ENCODE results near the gene SNCAIP. TPM values are rescaled to one million over a fixed set of nuclear protein-coding genes. Genes with fewer than 3 reads are reported as not detected.

The SNCAIP gene
- total RNA-seq, 1 donor from 2014 or later, result 4.2 TPM

DNA sequence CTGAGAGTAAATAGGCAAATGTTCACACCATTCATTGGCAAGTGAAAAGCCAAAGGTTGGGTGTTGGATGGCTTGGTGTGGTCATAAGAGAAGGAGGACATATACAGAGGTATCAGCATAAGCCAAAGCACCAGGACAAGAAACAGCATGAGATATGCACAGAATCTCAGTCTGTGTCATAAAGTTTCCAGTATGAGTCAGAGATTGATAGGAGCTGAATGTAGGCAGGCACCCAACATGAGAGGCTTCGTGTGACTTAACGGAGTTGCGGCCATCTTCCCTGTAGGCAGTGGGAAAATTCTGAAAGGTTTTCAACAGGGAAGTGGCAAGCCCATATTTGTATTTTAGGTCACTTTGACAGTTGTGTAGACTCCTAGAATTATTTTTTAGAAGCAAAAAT, 54.5 kb downstream of the SNCAIP start:
- H3K4me1 Mint-ChIP-seq (ENCODE audit: unreplicated experiment), result peaks cover 10% of the 10 kb centered on the region
- no peaks in the 10 kb centered on the region for H3K9me3 Mint-ChIP-seq (ENCODE audit: unreplicated experiment)
- no peak for DNase-seq (ENCODE audit: extremely low spot score, unreplicated experiment)
- H3K27ac Mint-ChIP-seq (ENCODE audit: unreplicated experiment), result no peak overlapping the region
- no peak overlapping the region for H3K4me3 Mint-ChIP-seq (ENCODE audit: unreplicated experiment)
- H3K36me3 Mint-ChIP-seq (ENCODE audit: unreplicated experiment), result no peaks in the 10 kb centered on the region
- no peaks in the 10 kb centered on the region for H3K27me3 Mint-ChIP-seq (ENCODE audit: unreplicated experiment)
- TF ChIP-seq, protein P1, sequence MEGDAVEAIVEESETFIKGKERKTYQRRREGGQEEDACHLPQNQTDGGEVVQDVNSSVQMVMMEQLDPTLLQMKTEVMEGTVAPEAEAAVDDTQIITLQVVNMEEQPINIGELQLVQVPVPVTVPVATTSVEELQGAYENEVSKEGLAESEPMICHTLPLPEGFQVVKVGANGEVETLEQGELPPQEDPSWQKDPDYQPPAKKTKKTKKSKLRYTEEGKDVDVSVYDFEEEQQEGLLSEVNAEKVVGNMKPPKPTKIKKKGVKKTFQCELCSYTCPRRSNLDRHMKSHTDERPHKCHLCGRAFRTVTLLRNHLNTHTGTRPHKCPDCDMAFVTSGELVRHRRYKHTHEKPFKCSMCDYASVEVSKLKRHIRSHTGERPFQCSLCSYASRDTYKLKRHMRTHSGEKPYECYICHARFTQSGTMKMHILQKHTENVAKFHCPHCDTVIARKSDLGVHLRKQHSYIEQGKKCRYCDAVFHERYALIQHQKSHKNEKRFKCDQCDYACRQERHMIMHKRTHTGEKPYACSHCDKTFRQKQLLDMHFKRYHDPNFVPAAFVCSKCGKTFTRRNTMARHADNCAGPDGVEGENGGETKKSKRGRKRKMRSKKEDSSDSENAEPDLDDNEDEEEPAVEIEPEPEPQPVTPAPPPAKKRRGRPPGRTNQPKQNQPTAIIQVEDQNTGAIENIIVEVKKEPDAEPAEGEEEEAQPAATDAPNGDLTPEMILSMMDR (IDR thresholded peaks at IDR 0.05), result no peak

DNA sequence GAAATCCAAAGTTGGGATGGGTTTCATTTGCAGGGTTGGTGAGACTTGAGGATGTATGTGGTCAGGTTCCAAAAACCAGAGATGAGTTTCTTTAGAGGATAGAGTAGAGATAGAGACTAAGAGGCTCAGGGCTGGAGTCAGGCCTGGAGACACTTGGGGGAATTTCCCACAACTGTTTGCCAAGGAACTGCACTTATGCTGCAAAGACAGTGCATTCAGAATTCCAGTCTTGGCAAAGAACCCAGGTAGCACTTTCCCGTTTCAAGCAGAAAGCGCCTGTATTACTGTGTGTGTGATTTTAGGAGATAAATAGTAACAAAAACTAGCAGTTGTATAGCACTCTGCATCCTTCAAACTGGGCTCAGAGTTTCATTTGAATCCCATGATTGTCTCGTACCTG, 55.4 kb downstream of the SNCAIP start:
- no peaks in the 10 kb centered on the region for H3K9me3 Mint-ChIP-seq (ENCODE audit: unreplicated experiment)
- no peak overlapping the region for H3K27ac Mint-ChIP-seq (ENCODE audit: unreplicated experiment)
- H3K36me3 Mint-ChIP-seq (ENCODE audit: unreplicated experiment), result no peaks in the 10 kb centered on the region
- DNase-seq (ENCODE audit: extremely low spot score, unreplicated experiment), result no peak
- H3K4me3 Mint-ChIP-seq (ENCODE audit: unreplicated experiment), result no peak overlapping the region
- H3K4me1 Mint-ChIP-seq (ENCODE audit: unreplicated experiment), result peaks cover 10% of the 10 kb centered on the region
- H3K27me3 Mint-ChIP-seq (ENCODE audit: unreplicated experiment), result no peaks in the 10 kb centered on the region
- TF ChIP-seq, protein P1 (IDR thresholded peaks at IDR 0.05), result no peak

DNA sequence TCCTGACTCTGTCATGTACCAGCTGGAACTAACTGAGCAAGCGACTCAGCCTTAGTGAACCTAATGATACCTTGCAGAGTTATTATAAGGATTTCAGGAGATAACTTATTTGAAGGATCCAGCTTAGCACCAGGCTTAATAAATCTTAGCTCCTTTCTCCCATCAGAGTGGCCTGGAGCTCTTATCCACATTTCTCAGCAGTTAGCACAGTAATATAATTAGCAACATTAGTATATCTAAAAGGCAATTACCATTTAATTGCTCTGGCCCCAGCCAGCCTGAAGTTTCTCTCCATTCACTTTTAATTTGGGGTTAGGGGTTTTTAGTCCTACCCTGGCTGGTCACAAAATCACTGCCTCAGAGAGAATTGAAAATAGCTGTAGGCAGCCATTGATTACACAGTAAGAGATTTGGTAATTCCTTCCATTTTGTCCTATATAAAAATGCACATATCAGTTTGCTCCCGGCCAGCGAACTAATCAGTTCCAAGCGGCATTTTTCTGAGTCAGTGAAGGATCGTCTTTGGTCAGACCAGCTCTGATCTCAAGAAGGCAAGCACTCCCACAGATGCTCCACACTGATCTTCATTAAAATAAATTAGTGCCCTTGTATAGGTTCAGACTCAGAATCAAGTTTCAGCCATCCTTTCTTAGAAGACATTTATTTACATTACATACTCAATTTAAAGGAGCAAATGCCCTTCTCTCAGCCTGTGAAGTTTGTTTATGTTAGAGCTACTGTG, 56.6 kb downstream of the SNCAIP start:
- no peak overlapping the region for H3K4me3 Mint-ChIP-seq (ENCODE audit: unreplicated experiment)
- DNase-seq (ENCODE audit: extremely low spot score, unreplicated experiment), result no peak

DNA sequence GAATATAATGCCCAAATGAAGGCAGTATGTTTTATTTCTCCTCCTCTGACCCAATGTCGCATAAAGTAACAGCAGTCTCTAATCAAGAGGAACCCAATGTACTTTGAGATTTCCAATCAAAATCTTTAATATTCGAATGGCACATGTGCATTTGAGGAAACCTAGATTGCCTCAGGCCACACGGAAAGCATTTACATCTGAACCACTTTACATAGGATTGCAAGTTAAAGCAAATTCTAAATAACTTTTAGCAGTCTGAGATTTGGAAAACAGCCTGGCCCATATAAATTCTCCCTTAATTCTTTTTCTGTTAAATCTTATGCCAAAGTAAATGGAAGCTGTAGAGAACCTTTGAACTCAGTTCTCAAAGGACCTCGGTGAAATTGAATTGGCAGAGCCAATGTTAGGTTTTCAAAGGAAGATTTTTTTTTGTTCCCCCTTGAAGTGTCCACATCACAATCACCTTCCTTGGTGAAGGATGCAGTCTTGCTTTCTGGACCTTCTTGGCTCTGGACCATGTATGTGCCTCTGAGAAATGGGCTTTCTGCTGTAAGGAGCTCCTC, 57.3 kb downstream of the SNCAIP start:
- H3K9me3 Mint-ChIP-seq (ENCODE audit: unreplicated experiment), result no peaks in the 10 kb centered on the region
- peaks cover 9% of the 10 kb centered on the region for H3K27me3 Mint-ChIP-seq (ENCODE audit: unreplicated experiment)
- no peak overlapping the region for H3K4me3 Mint-ChIP-seq (ENCODE audit: unreplicated experiment)
- H3K4me1 Mint-ChIP-seq (ENCODE audit: unreplicated experiment), result peaks cover 10% of the 10 kb centered on the region
- no peak overlapping the region for H3K27ac Mint-ChIP-seq (ENCODE audit: unreplicated experiment)
- no peak for DNase-seq (ENCODE audit: extremely low spot score, unreplicated experiment)
- no peaks in the 10 kb centered on the region for H3K36me3 Mint-ChIP-seq (ENCODE audit: unreplicated experiment)
- TF ChIP-seq, protein P1 (IDR thresholded peaks at IDR 0.05), result no peak

More for the DNA sequence above, 56.6 kb downstream of the SNCAIP start:
- Mint-ChIP-seq H3K27ac (ENCODE audit: unreplicated experiment) (no peak overlapping the region), H3K9me3 (ENCODE audit: unreplicated experiment) (no peaks in the 10 kb centered on the region), H3K4me1 (ENCODE audit: unreplicated experiment) (peaks cover 10% of the 10 kb centered on the region), H3K36me3 (ENCODE audit: unreplicated experiment) (no peaks in the 10 kb centered on the region), H3K27me3 (ENCODE audit: unreplicated experiment) (peaks cover 4% of the 10 kb centered on the region)
- TF ChIP-seq, protein P1 (IDR thresholded peaks at IDR 0.05), result no peak

DNA sequence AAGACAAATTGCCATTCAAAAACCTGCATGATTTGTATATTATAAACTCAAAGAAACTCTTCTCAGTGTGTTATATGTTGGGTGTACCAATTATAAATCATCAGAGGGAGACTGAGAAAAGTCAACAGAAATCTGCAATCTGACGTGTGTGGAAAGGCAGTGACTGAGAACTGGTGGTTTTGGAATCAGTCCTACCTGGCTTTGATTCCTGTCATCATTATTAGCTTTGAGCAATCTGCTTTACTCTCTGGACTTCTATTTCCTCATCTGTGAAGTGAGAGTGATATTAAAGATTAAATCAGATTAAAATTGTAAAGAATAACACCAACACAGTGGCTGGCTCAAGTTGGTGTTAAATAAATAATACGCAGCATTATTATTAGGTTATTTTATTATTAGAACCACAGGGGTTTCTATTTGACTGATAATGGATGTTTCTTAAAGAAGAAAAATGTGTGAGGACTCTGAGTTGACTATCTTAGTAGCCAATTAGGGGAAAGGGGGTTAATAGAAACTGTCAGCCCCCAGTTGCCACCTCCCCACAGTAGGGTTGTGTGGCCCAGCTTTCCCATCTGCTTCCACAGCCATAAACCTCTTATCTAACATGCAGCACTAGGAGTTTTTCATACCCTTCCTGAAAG, 59.6 kb downstream of the SNCAIP start:
- Mint-ChIP-seq H3K27me3 (ENCODE audit: unreplicated experiment) (peaks cover 9% of the 10 kb centered on the region), H3K27ac (ENCODE audit: unreplicated experiment) (no peak overlapping the region)

More for the DNA sequence above, 59.6 kb downstream of the SNCAIP start:
- no peaks in the 10 kb centered on the region for H3K9me3 Mint-ChIP-seq (ENCODE audit: unreplicated experiment)
- no peak overlapping the region for H3K4me3 Mint-ChIP-seq (ENCODE audit: unreplicated experiment)
- peaks cover 10% of the 10 kb centered on the region for H3K4me1 Mint-ChIP-seq (ENCODE audit: unreplicated experiment)
- TF ChIP-seq, protein P1 (IDR thresholded peaks at IDR 0.05), result no peak
- H3K36me3 Mint-ChIP-seq (ENCODE audit: unreplicated experiment), result no peaks in the 10 kb centered on the region
- no peak for DNase-seq (ENCODE audit: extremely low spot score, unreplicated experiment)
